Vagina (tissue), 2 donors: ENCODE data around the gene HTR3D.

ENCODE experiments used
- POLR2A ChIP-seq, 2 donors: fragments of 450-650 bp; IDR thresholded peaks; one replicate each; pipeline ENCODE4 v1.6.1; 2017; ENCODE audit warnings: antibody characterized with exemption in 2 of 2, mild to moderate bottlenecking in 2 of 2, moderate library complexity in 2 of 2
- TF ChIP-seq, protein P1 (sequence below), 3 experiments: fragments of 450-650 bp in 2 of 3; fragments of 200-600 bp in 1 of 3; sonication (generic) in 1 of 3; IDR thresholded peaks; one replicate each; pipeline ENCODE4 v1.5.1; 2017 to 2019; ENCODE audit warnings: antibody characterized with exemption in 3 of 3, mild to moderate bottlenecking in 2 of 3, moderate library complexity in 2 of 3

DNA sequence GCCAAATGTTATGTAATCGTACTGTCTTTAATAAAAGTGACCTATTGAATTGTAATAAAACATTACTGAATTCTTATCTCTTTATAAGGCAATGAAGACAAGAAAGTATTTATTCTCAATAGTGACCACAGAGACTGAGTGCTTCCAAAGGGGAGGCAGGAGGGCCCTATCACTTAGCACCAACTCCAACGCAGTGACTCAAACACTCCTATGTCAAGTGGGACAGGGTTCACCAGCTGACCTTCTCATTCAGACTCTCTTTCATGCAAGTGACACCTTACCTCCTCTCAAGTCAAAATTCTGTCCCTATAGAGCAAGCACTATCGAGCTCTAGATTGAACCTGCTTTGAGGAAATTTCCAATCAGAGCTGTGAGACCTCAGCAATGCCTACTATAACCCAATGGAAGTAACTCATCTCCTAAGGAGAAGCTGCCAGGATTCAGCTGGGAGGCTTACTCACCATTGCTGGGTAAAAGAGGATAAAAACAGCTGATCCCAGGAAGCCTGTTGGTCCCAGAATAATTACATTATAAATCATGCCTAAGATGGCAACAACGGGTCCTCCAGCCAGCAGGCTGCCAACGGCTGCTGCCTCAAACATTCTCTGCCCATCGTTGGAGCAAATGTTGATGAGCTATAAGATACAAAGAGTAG, 49.4 kb upstream of the HTR3D start:
- TF ChIP-seq POLR2A (IDR thresholded peaks at IDR 0.05), result no peak
- TF ChIP-seq, protein P1, sequence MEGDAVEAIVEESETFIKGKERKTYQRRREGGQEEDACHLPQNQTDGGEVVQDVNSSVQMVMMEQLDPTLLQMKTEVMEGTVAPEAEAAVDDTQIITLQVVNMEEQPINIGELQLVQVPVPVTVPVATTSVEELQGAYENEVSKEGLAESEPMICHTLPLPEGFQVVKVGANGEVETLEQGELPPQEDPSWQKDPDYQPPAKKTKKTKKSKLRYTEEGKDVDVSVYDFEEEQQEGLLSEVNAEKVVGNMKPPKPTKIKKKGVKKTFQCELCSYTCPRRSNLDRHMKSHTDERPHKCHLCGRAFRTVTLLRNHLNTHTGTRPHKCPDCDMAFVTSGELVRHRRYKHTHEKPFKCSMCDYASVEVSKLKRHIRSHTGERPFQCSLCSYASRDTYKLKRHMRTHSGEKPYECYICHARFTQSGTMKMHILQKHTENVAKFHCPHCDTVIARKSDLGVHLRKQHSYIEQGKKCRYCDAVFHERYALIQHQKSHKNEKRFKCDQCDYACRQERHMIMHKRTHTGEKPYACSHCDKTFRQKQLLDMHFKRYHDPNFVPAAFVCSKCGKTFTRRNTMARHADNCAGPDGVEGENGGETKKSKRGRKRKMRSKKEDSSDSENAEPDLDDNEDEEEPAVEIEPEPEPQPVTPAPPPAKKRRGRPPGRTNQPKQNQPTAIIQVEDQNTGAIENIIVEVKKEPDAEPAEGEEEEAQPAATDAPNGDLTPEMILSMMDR (IDR thresholded peaks at IDR 0.05), result no peak
